WTC11 (cell line): ENCODE data around the gene PCSK7. TPM values are rescaled to one million over a fixed set of nuclear protein-coding genes. Genes with fewer than 3 reads are reported as not detected.

Experiments used
- ATAC-seq: fragments of 200-7000 bp; cut with Tn5 transposase; 2 replicates; pipeline ENCODE4 v1.10.0; 2021; ENCODE audit warnings: mild to moderate bottlenecking, moderate library complexity
- CTCF ChIA-PET: fragments of 300-600 bp; sonication (Branson Sonifier 250); formaldehyde crosslinking; loops from one replicate; lab custom pipeline; 2021; ENCODE audit warnings: antibody characterized with exemption; lab: Charles Lee
- POLR2A ChIA-PET: fragments of 350-600 bp; sonication (Branson Sonifier 250); formaldehyde crosslinking; loops from one replicate; lab custom pipeline; 2021; ENCODE audit warnings: antibody characterized with exemption; lab: Charles Lee
- DNase-seq: peaks from one replicate; pipeline ENCODE4 v3.0.0; 2021; ENCODE audit warnings: low spot score
- H3K27ac Mint-ChIP-seq: 2 replicates; pipeline ENCODE4 v1.8.0; 2021; ENCODE audit warnings: mixed read lengths
- H3K27me3 Mint-ChIP-seq: 2 replicates; pipeline ENCODE4 v1.8.0; 2021; ENCODE audit warnings: low read depth, mild to moderate bottlenecking, moderate library complexity, mixed read lengths
- H3K36me3 Mint-ChIP-seq: 2 replicates; pipeline ENCODE4 v1.8.0; 2021; ENCODE audit warnings: mixed read lengths
- H3K4me1 Mint-ChIP-seq: 2 replicates; pipeline ENCODE4 v1.8.0; 2022; ENCODE audit warnings: mixed read lengths
- H3K4me3 Mint-ChIP-seq: 2 replicates; pipeline ENCODE4 v1.8.0; 2021; ENCODE audit warnings: mild to moderate bottlenecking, moderate library complexity, mixed read lengths
- H3K9me3 Mint-ChIP-seq: 2 replicates; pipeline ENCODE4 v1.8.0; 2021; ENCODE audit warnings: mixed read lengths
- CBFB ChIP-seq: sonication (generic); formaldehyde crosslinking; IDR thresholded peaks from 2 replicates; pipeline ENCODE4 v1.8.1; 2022; ENCODE audit warnings: mild to moderate bottlenecking, low read depth, missing genetic modification reagents
- FOXP1 ChIP-seq: sonication (generic); formaldehyde crosslinking; IDR thresholded peaks from 2 replicates; pipeline ENCODE4 v1.8.0; 2022; ENCODE audit warnings: missing genetic modification reagents, mild to moderate bottlenecking, moderate library complexity, borderline replicate concordance
- HMGA2 ChIP-seq: fragments of 250-450 bp; sonication (Bioruptor Pico); IDR thresholded peaks from 2 replicates; pipeline ENCODE4 v1.4.0; 2021; ENCODE audit warnings: mild to moderate bottlenecking, moderate library complexity
- MLX ChIP-seq: sonication (generic); formaldehyde crosslinking; IDR thresholded peaks from 2 replicates; pipeline ENCODE4 v1.8.1; 2023; ENCODE audit warnings: mild to moderate bottlenecking, missing genetic modification reagents, moderate library complexity
- MYBL2 ChIP-seq: sonication (generic); formaldehyde crosslinking; IDR thresholded peaks from 2 replicates; pipeline ENCODE4 v1.8.1; 2023; ENCODE audit warnings: mild to moderate bottlenecking, moderate library complexity, missing genetic modification reagents
- PRRX2 ChIP-seq: fragments of 250-450 bp; sonication (Bioruptor Pico); IDR thresholded peaks from 2 replicates; pipeline ENCODE4 v1.8.0; 2021; ENCODE audit warnings: mild to moderate bottlenecking
- RELA ChIP-seq: sonication (generic); formaldehyde crosslinking; IDR thresholded peaks from 2 replicates; pipeline ENCODE4 v1.8.1; 2022; ENCODE audit warnings: missing genetic modification reagents, mild to moderate bottlenecking, borderline replicate concordance
- TCF7 ChIP-seq: sonication (generic); formaldehyde crosslinking; IDR thresholded peaks from 2 replicates; pipeline ENCODE4 v1.8.0; 2022; ENCODE audit warnings: mild to moderate bottlenecking, low read depth, missing genetic modification reagents, moderate library complexity
- total RNA-seq: library from RNA; stranded (reverse); gene quantifications from 3 replicates; pipeline ENCODE4 v1.2.3, GENCODE V29; 2021
- TF ChIP-seq, protein P1 (sequence below): sonication (generic); formaldehyde crosslinking; IDR thresholded peaks from 2 replicates; pipeline ENCODE4 v1.8.0; 2022; ENCODE audit warnings: missing genetic modification reagents
- TF ChIP-seq, protein P2 (sequence below): fragments of 200-600 bp; IDR thresholded peaks from 2 replicates; pipeline ENCODE4 v1.8.0; 2022; ENCODE audit warnings: antibody characterized with exemption
- TF ChIP-seq, protein P3 (sequence below): sonication (generic); formaldehyde crosslinking; IDR thresholded peaks from 2 replicates; pipeline ENCODE4 v1.8.1; 2023; ENCODE audit warnings: mild to moderate bottlenecking, moderate library complexity, missing genetic modification reagents
- TF ChIP-seq, protein P4 (sequence below): fragments of 250-450 bp; sonication (Bioruptor Pico); IDR thresholded peaks from 2 replicates; pipeline ENCODE4 v1.9.0; 2021; ENCODE audit warnings: mild to moderate bottlenecking

Gene PCSK7
- total RNA-seq, 1 experiment from 2014 or later, result 48.9 TPM

DNA sequence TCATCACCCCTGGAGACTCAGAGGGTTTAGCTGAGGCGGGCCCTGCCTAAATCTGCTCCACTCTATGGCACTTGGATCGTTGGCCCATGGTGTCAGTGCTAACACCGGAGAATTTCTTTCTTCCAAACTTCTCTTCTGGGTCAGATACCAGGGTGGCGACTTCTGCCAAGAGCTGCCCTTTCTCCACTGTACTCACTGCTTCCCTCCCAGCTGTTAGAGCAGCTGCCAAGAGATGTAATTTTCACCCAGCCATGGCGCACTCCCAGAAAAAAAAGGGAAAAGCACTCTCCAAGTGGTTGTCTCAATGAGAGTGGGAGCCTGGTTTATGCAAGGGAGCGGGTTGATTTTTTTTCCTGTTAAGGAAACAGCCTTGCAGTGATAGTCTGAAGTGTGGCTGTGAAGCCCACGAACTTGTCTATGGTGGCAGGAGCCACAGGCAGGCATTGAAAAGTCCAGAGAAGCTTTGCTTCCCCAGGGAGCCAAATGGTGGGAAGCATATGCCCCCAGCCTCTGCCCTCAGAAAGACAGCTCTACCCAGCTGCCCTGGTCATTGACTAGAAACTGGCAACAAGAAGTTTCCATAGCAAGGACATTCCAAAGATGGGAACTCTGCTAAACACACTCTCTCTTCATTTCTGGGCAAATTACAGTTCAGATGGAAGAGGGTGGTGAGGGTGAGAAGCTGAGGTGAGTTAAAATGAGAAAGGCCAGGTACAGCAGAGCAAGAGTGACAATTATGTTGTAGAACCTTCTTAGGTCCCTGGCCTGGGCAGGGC is 10.7 kb downstream of the PCSK7 start (continued):
- TF ChIP-seq MLX, result no peak
- TF ChIP-seq, protein P1, sequence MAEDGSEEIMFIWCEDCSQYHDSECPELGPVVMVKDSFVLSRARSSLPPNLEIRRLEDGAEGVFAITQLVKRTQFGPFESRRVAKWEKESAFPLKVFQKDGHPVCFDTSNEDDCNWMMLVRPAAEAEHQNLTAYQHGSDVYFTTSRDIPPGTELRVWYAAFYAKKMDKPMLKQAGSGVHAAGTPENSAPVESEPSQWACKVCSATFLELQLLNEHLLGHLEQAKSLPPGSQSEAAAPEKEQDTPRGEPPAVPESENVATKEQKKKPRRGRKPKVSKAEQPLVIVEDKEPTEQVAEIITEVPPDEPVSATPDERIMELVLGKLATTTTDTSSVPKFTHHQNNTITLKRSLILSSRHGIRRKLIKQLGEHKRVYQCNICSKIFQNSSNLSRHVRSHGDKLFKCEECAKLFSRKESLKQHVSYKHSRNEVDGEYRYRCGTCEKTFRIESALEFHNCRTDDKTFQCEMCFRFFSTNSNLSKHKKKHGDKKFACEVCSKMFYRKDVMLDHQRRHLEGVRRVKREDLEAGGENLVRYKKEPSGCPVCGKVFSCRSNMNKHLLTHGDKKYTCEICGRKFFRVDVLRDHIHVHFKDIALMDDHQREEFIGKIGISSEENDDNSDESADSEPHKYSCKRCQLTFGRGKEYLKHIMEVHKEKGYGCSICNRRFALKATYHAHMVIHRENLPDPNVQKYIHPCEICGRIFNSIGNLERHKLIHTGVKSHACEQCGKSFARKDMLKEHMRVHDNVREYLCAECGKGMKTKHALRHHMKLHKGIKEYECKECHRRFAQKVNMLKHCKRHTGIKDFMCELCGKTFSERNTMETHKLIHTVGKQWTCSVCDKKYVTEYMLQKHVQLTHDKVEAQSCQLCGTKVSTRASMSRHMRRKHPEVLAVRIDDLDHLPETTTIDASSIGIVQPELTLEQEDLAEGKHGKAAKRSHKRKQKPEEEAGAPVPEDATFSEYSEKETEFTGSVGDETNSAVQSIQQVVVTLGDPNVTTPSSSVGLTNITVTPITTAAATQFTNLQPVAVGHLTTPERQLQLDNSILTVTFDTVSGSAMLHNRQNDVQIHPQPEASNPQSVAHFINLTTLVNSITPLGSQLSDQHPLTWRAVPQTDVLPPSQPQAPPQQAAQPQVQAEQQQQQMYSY, result no peak
- TF ChIP-seq HMGA2, result no peak
- TF ChIP-seq PRRX2 (CRISPR knock-in tag), result no peak
- TF ChIP-seq RELA, result no peak
- no peak for TF ChIP-seq MYBL2

DNA sequence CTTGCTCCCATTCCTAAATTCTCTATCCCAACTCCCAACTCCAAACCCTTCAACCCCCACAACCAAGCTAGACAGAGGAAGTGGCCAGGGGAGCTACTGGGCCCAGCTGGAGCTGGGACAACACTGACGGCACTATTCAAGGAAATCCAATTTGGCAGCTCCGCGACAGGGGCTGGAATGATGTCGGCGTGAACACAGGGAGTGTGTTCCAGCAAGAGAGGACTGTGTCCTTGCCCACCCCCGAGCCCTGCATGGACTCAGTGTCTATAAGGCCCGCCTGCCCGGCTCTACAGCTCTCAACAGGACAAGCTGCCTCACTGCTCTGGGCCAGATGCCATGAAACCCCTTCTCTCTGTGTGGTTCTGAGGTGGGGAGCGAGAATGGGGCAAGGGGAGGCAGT is 11.3 kb downstream of the PCSK7 start:
- H3K27me3 Mint-ChIP-seq, result no peaks in the 10 kb centered on the region
- peaks cover 3% of the 10 kb centered on the region; the same call in 1 of the 2 replicates for H3K4me1 Mint-ChIP-seq
- peaks cover 11% of the 10 kb centered on the region; the same call in 1 of the 2 replicates for H3K36me3 Mint-ChIP-seq
- TF ChIP-seq, protein P2, sequence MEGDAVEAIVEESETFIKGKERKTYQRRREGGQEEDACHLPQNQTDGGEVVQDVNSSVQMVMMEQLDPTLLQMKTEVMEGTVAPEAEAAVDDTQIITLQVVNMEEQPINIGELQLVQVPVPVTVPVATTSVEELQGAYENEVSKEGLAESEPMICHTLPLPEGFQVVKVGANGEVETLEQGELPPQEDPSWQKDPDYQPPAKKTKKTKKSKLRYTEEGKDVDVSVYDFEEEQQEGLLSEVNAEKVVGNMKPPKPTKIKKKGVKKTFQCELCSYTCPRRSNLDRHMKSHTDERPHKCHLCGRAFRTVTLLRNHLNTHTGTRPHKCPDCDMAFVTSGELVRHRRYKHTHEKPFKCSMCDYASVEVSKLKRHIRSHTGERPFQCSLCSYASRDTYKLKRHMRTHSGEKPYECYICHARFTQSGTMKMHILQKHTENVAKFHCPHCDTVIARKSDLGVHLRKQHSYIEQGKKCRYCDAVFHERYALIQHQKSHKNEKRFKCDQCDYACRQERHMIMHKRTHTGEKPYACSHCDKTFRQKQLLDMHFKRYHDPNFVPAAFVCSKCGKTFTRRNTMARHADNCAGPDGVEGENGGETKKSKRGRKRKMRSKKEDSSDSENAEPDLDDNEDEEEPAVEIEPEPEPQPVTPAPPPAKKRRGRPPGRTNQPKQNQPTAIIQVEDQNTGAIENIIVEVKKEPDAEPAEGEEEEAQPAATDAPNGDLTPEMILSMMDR, result no peak
- no peak for TF ChIP-seq FOXP1 (CRISPR knock-in tag)
- no peak for TF ChIP-seq CBFB
- TF ChIP-seq, protein P3, sequence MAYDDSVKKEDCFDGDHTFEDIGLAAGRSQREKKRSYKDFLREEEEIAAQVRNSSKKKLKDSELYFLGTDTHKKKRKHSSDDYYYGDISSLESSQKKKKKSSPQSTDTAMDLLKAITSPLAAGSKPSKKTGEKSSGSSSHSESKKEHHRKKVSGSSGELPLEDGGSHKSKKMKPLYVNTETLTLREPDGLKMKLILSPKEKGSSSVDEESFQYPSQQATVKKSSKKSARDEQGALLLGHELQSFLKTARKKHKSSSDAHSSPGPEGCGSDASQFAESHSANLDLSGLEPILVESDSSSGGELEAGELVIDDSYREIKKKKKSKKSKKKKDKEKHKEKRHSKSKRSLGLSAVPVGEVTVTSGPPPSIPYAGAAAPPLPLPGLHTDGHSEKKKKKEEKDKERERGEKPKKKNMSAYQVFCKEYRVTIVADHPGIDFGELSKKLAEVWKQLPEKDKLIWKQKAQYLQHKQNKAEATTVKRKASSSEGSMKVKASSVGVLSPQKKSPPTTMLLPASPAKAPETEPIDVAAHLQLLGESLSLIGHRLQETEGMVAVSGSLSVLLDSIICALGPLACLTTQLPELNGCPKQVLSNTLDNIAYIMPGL, result no peak
- TF ChIP-seq TCF7 (CRISPR knock-in tag), result no peak
- TF ChIP-seq, protein P4, sequence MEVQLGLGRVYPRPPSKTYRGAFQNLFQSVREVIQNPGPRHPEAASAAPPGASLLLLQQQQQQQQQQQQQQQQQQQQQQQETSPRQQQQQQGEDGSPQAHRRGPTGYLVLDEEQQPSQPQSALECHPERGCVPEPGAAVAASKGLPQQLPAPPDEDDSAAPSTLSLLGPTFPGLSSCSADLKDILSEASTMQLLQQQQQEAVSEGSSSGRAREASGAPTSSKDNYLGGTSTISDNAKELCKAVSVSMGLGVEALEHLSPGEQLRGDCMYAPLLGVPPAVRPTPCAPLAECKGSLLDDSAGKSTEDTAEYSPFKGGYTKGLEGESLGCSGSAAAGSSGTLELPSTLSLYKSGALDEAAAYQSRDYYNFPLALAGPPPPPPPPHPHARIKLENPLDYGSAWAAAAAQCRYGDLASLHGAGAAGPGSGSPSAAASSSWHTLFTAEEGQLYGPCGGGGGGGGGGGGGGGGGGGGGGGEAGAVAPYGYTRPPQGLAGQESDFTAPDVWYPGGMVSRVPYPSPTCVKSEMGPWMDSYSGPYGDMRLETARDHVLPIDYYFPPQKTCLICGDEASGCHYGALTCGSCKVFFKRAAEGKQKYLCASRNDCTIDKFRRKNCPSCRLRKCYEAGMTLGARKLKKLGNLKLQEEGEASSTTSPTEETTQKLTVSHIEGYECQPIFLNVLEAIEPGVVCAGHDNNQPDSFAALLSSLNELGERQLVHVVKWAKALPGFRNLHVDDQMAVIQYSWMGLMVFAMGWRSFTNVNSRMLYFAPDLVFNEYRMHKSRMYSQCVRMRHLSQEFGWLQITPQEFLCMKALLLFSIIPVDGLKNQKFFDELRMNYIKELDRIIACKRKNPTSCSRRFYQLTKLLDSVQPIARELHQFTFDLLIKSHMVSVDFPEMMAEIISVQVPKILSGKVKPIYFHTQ, result no peak
- H3K9me3 Mint-ChIP-seq, result no peaks in the 10 kb centered on the region
- ChIA-PET POLR2A (no interaction called here), CTCF (interaction anchor here (0.9 to 3.5 kb wide), 3 partner anchors 12 to 41 kb away, joined by 3 to 37 read pairs (median 3); partner anchors contain the start of genes PCSK7, RNF214 and SIDT2)
- no peak overlapping the region for H3K27ac Mint-ChIP-seq
- DNase-seq (no peak), ATAC-seq (no peak)
- H3K4me3 Mint-ChIP-seq, result no peak overlapping the region
